Ramos (cell line): ENCODE results near the gene JPH3.

Experiments used
- in situ Hi-C: fragments of 300-500 bp; cut with MboI; formaldehyde crosslinking; loops from one replicate; pipeline ENCODE4 v1.14.3; 2022; ENCODE audit warnings: low sequenced_read_pairs; ENCODE audit not compliant: unreplicated experiment

The JPH3 gene

GRCh38 chr16:87647431-87648185 is 45.3 kb downstream of the JPH3 start:
- in situ Hi-C loops, result no loop called here

GRCh38 chr16:87648236-87648635 is 45.9 kb downstream of the JPH3 start:
- in situ Hi-C loops, result no loop called here

GRCh38 chr16:87648698-87649487 is 46.6 kb downstream of the JPH3 start:
- in situ Hi-C loops, result no loop called here

- in situ Hi-C loops, result no loop called here
Observed at GRCh38 chr16:87652386-87652785, 50.1 kb downstream of the JPH3 start.

GRCh38 chr16:87652799-87653198 is 50.5 kb downstream of the JPH3 start:
- in situ Hi-C loops, result no loop called here

GRCh38 chr16:87653234-87653633 is 50.9 kb downstream of the JPH3 start:
- in situ Hi-C loops, result no loop called here

GRCh38 chr16:87654826-87655225 is 52.5 kb downstream of the JPH3 start:
- in situ Hi-C loops, result no loop called here

GRCh38 chr16:87656328-87656727 is 54.0 kb downstream of the JPH3 start:
- in situ Hi-C loops, result no loop called here

GRCh38 chr16:87657621-87658192 is 55.4 kb downstream of the JPH3 start:
- in situ Hi-C loops, result no loop called here

GRCh38 chr16:87658564-87659225 is 56.4 kb downstream of the JPH3 start:
- in situ Hi-C loops, result no loop called here

- in situ Hi-C loops, result no loop called here
Observed at GRCh38 chr16:87661561-87661960, 59.3 kb downstream of the JPH3 start.

- in situ Hi-C loops, result no loop called here
Observed at GRCh38 chr16:87662254-87663204, 60.2 kb downstream of the JPH3 start.

GRCh38 chr16:87664792-87665191 is 62.5 kb downstream of the JPH3 start:
- in situ Hi-C loops, result no loop called here

- in situ Hi-C loops, result no loop called here
Observed at GRCh38 chr16:87665193-87665592, 62.9 kb downstream of the JPH3 start.

- in situ Hi-C loops, result no loop called here
Observed at GRCh38 chr16:87666919-87667318, 64.6 kb downstream of the JPH3 start.

GRCh38 chr16:87667443-87667842 is 65.1 kb downstream of the JPH3 start:
- in situ Hi-C loops, result no loop called here

GRCh38 chr16:87667946-87668345 is 65.6 kb downstream of the JPH3 start:
- in situ Hi-C loops, result no loop called here

GRCh38 chr16:87669672-87670071 is 67.4 kb downstream of the JPH3 start:
- in situ Hi-C loops, result no loop called here

GRCh38 chr16:87671221-87671620 is 68.9 kb downstream of the JPH3 start:
- in situ Hi-C loops, result no loop called here
